Erythroblast (primary cell): Measurements from ENCODE around the gene MAIP1.

Source experiments
- GATA1 ChIP-seq: IDR thresholded peaks from 2 replicates; pipeline ENCODE4 v1.6.1; 2011; ENCODE audit warnings: low read depth, mild to moderate bottlenecking, control low read depth, low read length, moderate library complexity
- POLR2A ChIP-seq: IDR thresholded peaks from 2 replicates; pipeline ENCODE4 v1.6.1; 2011; ENCODE audit warnings: mild to moderate bottlenecking, low read length

DNA sequence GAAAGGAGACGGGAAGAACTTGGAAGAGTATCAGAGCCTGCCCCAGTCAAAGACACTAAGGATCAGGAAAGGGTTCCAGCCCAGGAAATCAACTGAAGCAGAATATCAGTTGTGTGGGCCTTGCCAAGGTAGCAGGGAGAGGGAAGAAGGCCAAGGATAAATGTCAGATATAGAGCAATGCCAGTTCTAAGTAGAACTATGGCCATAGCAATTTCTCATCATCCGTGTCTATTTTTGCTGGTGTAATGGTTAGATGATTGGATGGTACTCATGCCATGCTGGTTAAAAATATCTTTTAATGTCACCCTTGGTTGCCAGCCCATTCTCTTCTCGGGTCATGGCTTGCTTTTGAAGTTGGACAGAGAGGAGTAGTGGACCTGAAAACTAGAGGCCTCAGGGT, 41.9 kb downstream of the MAIP1 start:
- TF ChIP-seq POLR2A: no peak
- TF ChIP-seq GATA1: no peak
